SK-N-SH (cell line): ENCODE results near the gene COLQ. TPM values are rescaled to one million over a fixed set of nuclear protein-coding genes. Genes with fewer than 3 reads are reported as not detected.

ENCODE experiments used
- CTCF ChIA-PET: fragments of 300-600, 350-600 bp; formaldehyde crosslinking; extraction: SDS; loops from one replicate; lab custom pipeline; 2021; lab: Yijun Ruan, JAX
- POLR2A ChIA-PET: fragments of 350-600 bp; sonication (Branson Sonifier 250); formaldehyde crosslinking; extraction: SDS; loops from one replicate; lab custom pipeline; 2020; ENCODE audit warnings: antibody characterized with exemption, inconsistent platforms; lab: Yijun Ruan, JAX
- DNase-seq: peaks from one replicate; pipeline ENCODE4 v3.0.0; 2012
- H2AFZ ChIP-seq: fragments of 200-600 bp; sonication (generic); 2 replicates; pipeline ENCODE4 v1.8.1; 2016; ENCODE audit warnings: antibody characterized with exemption, mild to moderate bottlenecking, low read depth
- H3F3A ChIP-seq: fragments of 200-600 bp; sonication (generic); replicated peaks from 2 replicates; pipeline ENCODE3; 2016; ENCODE audit warnings: antibody characterized with exemption, mild to moderate bottlenecking; ENCODE audit not compliant: insufficient read depth
- H3K27ac ChIP-seq, 2 experiments: fragments of 200-500 bp in 1 of 2; fragments of 200-600 bp in 1 of 2; sonication (Bioruptor generic) in 1 of 2; sonication (generic), shearing (Covaris generic) in 1 of 2; 2 replicates each; pipeline versions ENCODE4 v1.5.1 to v1.6.1; 2014 to 2016; ENCODE audit warnings: low read depth in 2 of 2, inconsistent platforms in 1 of 2, low read length in 1 of 2, mild to moderate bottlenecking in 1 of 2, mixed read lengths in 1 of 2
- H3K27me3 ChIP-seq: fragments of 200-600 bp; sonication (generic), shearing (Covaris generic); 2 replicates; pipeline ENCODE4 v1.6.1; 2016; ENCODE audit warnings: mixed run types; ENCODE audit not compliant: insufficient read depth
- H3K36me3 ChIP-seq, 2 experiments: fragments of 200-500 bp in 1 of 2; fragments of 200-600 bp in 1 of 2; sonication (Bioruptor generic) in 1 of 2; sonication (generic) in 1 of 2; replicated peaks in 1 of 2; 2 replicates each; pipeline versions ENCODE3 to v1.5.1; 2014 to 2016; ENCODE audit warnings: low read length in 1 of 2, mild to moderate bottlenecking in 1 of 2; ENCODE audit not compliant: insufficient read depth in 2 of 2, control insufficient read depth in 1 of 2
- H3K4me1 ChIP-seq, 2 experiments: fragments of 200-500 bp in 1 of 2; fragments of 200-600 bp in 1 of 2; sonication (Bioruptor generic) in 1 of 2; sonication (generic), shearing (Covaris generic) in 1 of 2; 2 replicates each; pipeline versions ENCODE4 v1.5.1 to v1.6.1; 2014 to 2016; ENCODE audit warnings: low read depth in 1 of 2, low read length in 1 of 2, mixed run types in 1 of 2; ENCODE audit not compliant: insufficient read depth in 2 of 2, control insufficient read depth in 1 of 2
- H3K4me2 ChIP-seq: fragments of 200-600 bp; sonication (generic), shearing (Covaris generic); 2 replicates; pipeline ENCODE4 v1.6.1; 2017; ENCODE audit warnings: mixed run types
- H3K4me3 ChIP-seq, 2 experiments: fragments of 200-500 bp in 1 of 2; fragments of 200-600 bp in 1 of 2; sonication (Bioruptor generic) in 1 of 2; sonication (generic), shearing (Covaris generic) in 1 of 2; 2 replicates each; pipeline versions ENCODE4 v1.5.1 to v1.8.1; 2014 to 2016; ENCODE audit warnings: low read depth in 2 of 2, inconsistent platforms in 1 of 2, low read length in 1 of 2, mild to moderate bottlenecking in 1 of 2, mixed read lengths in 1 of 2, moderate library complexity in 1 of 2
- H3K79me2 ChIP-seq: fragments of 200-600 bp; sonication (generic); 2 replicates; pipeline ENCODE4 v1.8.1; 2017; ENCODE audit warnings: mild to moderate bottlenecking; ENCODE audit not compliant: insufficient read depth
- H3K9ac ChIP-seq: fragments of 200-600 bp; sonication (generic); 2 replicates; pipeline ENCODE4 v1.6.1; 2017; ENCODE audit warnings: mixed run types
- H3K9me2 ChIP-seq: fragments of 200-600 bp; sonication (generic); 2 replicates; pipeline ENCODE4 v1.6.1; 2017; ENCODE audit warnings: mixed run types
- H3K9me3 ChIP-seq: fragments of 200-600 bp; sonication (generic); 2 replicates; pipeline ENCODE4 v1.6.1; 2017; ENCODE audit warnings: mixed run types, mild to moderate bottlenecking, moderate library complexity
- H4K20me1 ChIP-seq: fragments of 200-600 bp; sonication (generic); 2 replicates; pipeline ENCODE4 v1.6.1; 2017; ENCODE audit warnings: mild to moderate bottlenecking, mixed run types; ENCODE audit not compliant: insufficient read depth
- ELF1 ChIP-seq: IDR thresholded peaks from 2 replicates; pipeline ENCODE4 v1.4.0; 2012
- FOSL2 ChIP-seq: IDR thresholded peaks from 2 replicates; pipeline ENCODE4 v1.4.0; 2012; ENCODE audit warnings: low read depth, mild to moderate bottlenecking, moderate library complexity, borderline replicate concordance
- GATA2 ChIP-seq: sonication (generic); formaldehyde crosslinking; IDR thresholded peaks from 2 replicates; pipeline ENCODE4 v1.5.0; 2020; ENCODE audit warnings: mild to moderate bottlenecking, missing genetic modification reagents
- IRF3 ChIP-seq: fragments of 150-350 bp; IDR thresholded peaks from 2 replicates; pipeline ENCODE4 v1.6.1; 2016; ENCODE audit warnings: mild to moderate bottlenecking, low read depth, low read length
- MAX ChIP-seq: IDR thresholded peaks from 2 replicates; pipeline ENCODE4 v1.4.0; 2012; ENCODE audit warnings: low read depth
- MXI1 ChIP-seq: IDR thresholded peaks from 2 replicates; pipeline ENCODE4 v1.6.1; 2012; ENCODE audit warnings: mild to moderate bottlenecking, low read depth, low read length, improper control_type of control experiment
- NRF1 ChIP-seq: IDR thresholded peaks from 2 replicates; pipeline ENCODE4 v1.6.1; 2012; ENCODE audit warnings: low read depth, mild to moderate bottlenecking, low read length
- RAD21 ChIP-seq: IDR thresholded peaks from 2 replicates; pipeline ENCODE4 v1.6.1; 2012; ENCODE audit warnings: mild to moderate bottlenecking, low read length
- REST ChIP-seq: IDR thresholded peaks from 2 replicates; pipeline ENCODE4 v1.6.1; 2012; ENCODE audit warnings: mild to moderate bottlenecking, low read depth, low read length, moderate library complexity
- RFX5 ChIP-seq: IDR thresholded peaks from 2 replicates; pipeline ENCODE4 v1.6.1; 2012; ENCODE audit warnings: mild to moderate bottlenecking, improper control_type of control experiment, low read length
- SIN3A ChIP-seq: IDR thresholded peaks from 2 replicates; pipeline ENCODE4 v1.6.1; 2012; ENCODE audit warnings: low read depth, mild to moderate bottlenecking, low read length, moderate library complexity, borderline replicate concordance
- TEAD4 ChIP-seq: IDR thresholded peaks from 2 replicates; pipeline ENCODE4 v1.4.0; 2012; ENCODE audit warnings: mild to moderate bottlenecking, borderline replicate concordance; ENCODE audit not compliant: insufficient read depth
- USF1 ChIP-seq: IDR thresholded peaks from 2 replicates; pipeline ENCODE4 v1.4.0; 2012; ENCODE audit warnings: low read depth, borderline replicate concordance
- ZBTB33 ChIP-seq: IDR thresholded peaks from 2 replicates; pipeline ENCODE4 v1.4.0; 2012; ENCODE audit warnings: low read depth, borderline replicate concordance
- WGBS: methylation state at CpG from one replicate; pipeline ENCODE4 v1.1.6; 2017; ENCODE audit warnings: low lambda C conversion rate; 5-methylcytosine and 5-hydroxymethylcytosine counted together
- polyA plus RNA-seq, 3 experiments: library from polyadenylated mRNA; depleted of rRNA; stranded (reverse); fragments of >200 nt; gene quantifications; 2 replicates each; pipeline ENCODE4 v1.2.3, GENCODE V29; 2012

Gene COLQ
- polyA plus RNA-seq, 1 of the 3 experiments (the other 2 are of a cell fraction) = 1.5 TPM

GRCh38 chr3:15525790-15526189 is 4.3 kb upstream of the COLQ start:
- no peak for DNase-seq
- no peaks in the 10 kb centered on the region for H3K79me2 ChIP-seq
- H3K9me3 ChIP-seq = no peaks in the 10 kb centered on the region
- H3K27me3 ChIP-seq = no peaks in the 10 kb centered on the region
- TF ChIP-seq USF1 (no peak), MAX (no peak), GATA2 (CRISPR knock-in tag) (no peak), TEAD4 (no peak), REST (no peak), RAD21 (no peak)
- no peaks in the 10 kb centered on the region for H3K9me2 ChIP-seq
- H3K4me2 ChIP-seq = no peak overlapping the region
- peaks cover 8 to 29% of the 10 kb centered on the region in 2 experiments; a peak in 3 of 4 replicates for H3K4me1 ChIP-seq
- no peak overlapping the region for H3K4me3 ChIP-seq
- no peak overlapping the region for H2AFZ ChIP-seq
- no peaks in the 10 kb centered on the region for H4K20me1 ChIP-seq
- WGBS = 90% methylated on average over 1 of the region's 1 CpG
- CTCF ChIA-PET = interaction anchor here (1.1 to 3.9 kb wide), 3 partner anchors 17 to 286 kb away, joined by 3 to 44 read pairs (median 5); no protein-coding TSS in a partner anchor
- no peaks in the 10 kb centered on the region for H3K36me3 ChIP-seq
- H3K9ac ChIP-seq = no peak overlapping the region
- POLR2A ChIA-PET = no interaction called here
- H3F3A ChIP-seq = no peaks in the 10 kb centered on the region
- H3K27ac ChIP-seq = peak overlapping the region in 1 of 2 experiments; percentile 87; a peak in 2 of 4 replicates

GRCh38 chr3:15523660-15524417 is 2.3 kb upstream of the COLQ start:
- H3K4me3 ChIP-seq = no peak overlapping the region
- no peaks in the 10 kb centered on the region for H3F3A ChIP-seq
- no peaks in the 10 kb centered on the region for H3K79me2 ChIP-seq
- POLR2A ChIA-PET = no interaction called here
- DNase-seq = no peak
- no peaks in the 10 kb centered on the region for H3K36me3 ChIP-seq
- no peaks in the 10 kb centered on the region for H3K27me3 ChIP-seq
- peaks cover 8 to 29% of the 10 kb centered on the region in 2 experiments; a peak in 3 of 4 replicates for H3K4me1 ChIP-seq
- CTCF ChIA-PET = interaction anchor here (1.3 to 4.8 kb wide), 3 partner anchors 12 to 33 kb away, joined by 3 to 28 read pairs (median 9); no protein-coding TSS in a partner anchor
- H3K9me2 ChIP-seq = no peaks in the 10 kb centered on the region
- no peak overlapping the region for H2AFZ ChIP-seq
- 84% methylated on average over 6 of the region's 6 CpGs for WGBS
- no peaks in the 10 kb centered on the region for H3K9me3 ChIP-seq
- H3K4me2 ChIP-seq = no peak overlapping the region
- no peak overlapping the region for H3K9ac ChIP-seq
- no peak overlapping the region for H3K27ac ChIP-seq
- no peaks in the 10 kb centered on the region for H4K20me1 ChIP-seq
- TF ChIP-seq FOSL2 = no peak
- TF ChIP-seq ELF1 = no peak
- TF ChIP-seq NRF1 = no peak
- TF ChIP-seq ZBTB33 = no peak
- TF ChIP-seq MXI1 = no peak
- no peak for TF ChIP-seq RFX5
- TF ChIP-seq IRF3 = no peak
- TF ChIP-seq SIN3A = no peak
